HG03457 (cell line): ENCODE measurements around the gene SNAPC2.

ENCODE experiments used
- ATAC-seq: cut with Tn5 transposase; IDR thresholded peaks from one replicate; pipeline ENCODE4 v1.9.1; 2021; ENCODE audit warnings: moderate number of reproducible peaks; ENCODE audit not compliant: unreplicated experiment

The SNAPC2 gene

DNA sequence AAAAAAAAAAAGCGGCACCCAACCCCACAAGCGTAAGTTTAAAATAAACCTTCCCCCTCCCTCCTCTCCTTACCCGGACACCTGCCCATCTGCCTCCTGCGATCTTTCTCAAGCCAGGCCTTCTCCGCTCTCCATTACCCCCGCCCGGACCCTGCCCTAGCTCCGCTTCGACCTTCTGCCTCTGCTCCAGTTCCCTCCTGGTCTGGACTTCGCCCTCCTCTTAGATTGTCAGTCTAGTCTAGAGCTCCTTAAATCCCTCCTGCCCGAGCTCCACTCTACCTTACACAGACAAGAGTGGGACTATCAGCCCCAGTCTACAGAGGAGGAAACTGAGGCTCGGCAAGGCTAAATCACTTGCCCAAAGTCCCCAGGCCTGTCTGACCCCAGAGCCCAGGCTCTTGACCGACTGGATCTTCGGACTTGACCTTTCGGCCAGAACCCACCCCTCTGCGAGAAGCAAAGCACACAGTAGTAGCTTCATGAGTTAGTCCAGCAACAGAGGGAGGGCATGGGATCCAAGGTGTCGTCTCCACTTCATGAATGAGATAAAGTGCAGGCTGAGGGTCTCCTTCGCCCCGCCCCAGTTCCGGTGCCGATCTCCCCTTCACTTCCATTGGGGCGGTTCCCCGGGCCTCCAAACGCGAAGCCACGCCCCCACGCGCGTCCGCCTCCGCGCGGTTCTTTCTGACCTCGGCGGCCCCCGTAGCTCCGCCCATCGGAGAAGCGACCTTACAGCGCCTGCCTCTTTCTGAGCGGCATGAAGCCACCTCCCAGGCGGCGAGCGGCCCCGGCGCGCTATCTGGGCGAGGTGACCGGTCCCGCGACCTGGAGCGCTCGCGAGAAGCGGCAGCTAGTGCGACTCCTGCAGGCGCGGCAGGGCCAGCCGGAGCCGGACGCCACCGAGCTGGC, at the start of gene SNAPC2:
Gene SNAPC2, plus strand, starts transcription at position 729 of the 909 bp plus-strand sequence. Its CDS starts 29 bp downstream, at position 758.
- peak; percentile 46 for ATAC-seq

GRCh38 chr19:7870571-7871436, 49.3 kb upstream of the SNAPC2 start:
- no peak for ATAC-seq

DNA sequence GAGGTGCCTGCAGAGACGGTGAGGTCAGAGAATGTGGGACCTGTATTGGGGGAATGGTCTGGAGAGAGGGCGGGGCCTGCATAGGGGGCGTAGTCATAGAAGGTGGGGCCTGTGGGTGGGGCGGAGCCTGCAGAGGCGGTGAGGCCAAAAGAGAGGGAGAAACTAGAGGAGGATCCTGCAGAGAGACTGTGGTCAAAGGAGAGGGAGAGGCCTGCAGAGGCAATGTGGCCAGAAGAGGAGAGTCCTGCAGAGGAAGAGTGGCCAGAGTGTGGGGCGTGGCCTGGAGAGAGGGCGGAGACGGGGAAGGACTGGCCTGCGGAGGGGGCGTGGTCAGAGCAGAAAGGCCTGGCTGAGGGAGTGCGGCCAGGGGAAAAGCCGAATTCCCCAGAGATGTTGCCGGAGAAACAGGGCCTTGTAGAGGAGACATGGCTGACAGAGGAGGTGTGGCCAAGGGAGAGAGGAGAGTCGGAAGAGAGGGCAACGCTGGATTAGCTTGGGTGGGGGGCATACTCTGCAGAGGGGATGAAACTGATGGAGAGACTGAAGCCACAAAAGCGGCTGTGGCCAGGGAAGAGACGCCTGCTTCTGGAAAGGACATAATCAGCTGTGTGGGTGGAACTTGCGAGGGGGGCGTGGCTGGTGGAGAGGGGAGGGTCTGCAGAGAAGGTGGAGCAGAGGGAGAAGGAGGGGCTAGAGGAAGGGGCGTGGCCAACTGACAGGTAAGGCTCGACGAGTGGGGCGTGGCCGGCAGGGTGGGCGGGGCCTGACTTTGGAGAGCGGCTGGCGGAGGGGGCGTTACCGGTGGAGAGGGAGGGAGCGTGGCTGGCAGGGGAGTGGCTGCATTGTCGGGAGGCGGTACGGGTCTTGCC, 48.5 kb upstream of the SNAPC2 start:
- no peak for ATAC-seq

DNA sequence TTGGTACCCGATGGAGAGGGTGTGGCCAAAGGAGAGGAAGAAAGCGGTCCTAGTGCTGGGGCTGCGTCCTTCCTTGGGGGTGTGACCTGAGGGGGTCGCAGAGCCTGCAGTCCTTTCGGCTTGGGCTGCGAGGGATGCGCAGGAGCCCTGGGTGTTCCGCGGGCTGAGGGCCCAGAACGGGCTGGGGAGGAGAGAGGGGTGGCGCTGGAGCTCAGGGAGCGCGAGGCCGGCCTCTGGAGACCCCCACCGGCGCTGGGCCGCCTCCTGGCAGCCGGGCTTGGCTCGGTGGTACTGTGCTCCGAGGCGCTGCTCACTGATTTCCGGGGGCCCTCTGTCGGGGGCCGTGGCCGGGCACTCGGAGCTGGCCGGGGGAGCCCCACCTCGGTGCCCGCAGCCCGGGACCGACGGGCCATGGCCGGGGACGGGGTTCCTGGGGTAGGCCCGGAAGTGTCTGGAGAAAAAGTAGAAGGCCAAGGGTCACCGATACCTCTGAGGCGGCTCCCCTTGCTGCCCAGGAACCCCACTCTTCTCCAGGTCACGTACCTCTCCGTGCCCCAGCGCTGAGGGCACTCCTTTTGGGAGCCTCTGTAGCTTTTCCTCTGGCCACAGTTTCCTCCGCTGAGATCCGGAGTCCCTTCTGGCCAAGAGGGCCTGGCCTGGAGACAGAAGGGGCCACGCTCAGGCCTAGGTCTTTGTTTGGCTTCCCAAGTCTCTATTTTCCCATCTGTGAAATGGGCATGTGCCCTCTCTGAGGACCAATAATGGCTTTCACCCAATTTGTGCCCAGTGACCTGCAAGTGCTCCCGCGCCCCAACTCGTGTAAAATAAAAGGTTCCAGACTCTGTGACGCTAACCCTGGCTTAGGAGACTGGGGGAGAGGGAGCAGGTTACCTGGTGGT, 47.6 kb upstream of the SNAPC2 start:
- ATAC-seq: no peak

GRCh38 chr19:7873304-7874075, 46.6 kb upstream of the SNAPC2 start:
- no peak for ATAC-seq

- ATAC-seq: no peak
Observed at GRCh38 chr19:7874076-7874896, 45.9 kb upstream of the SNAPC2 start, which contains the start of gene PRR36. PRR36 (minus strand) TSS chr19:7874390; CDS start chr19:7873689, 701 bp downstream.

DNA sequence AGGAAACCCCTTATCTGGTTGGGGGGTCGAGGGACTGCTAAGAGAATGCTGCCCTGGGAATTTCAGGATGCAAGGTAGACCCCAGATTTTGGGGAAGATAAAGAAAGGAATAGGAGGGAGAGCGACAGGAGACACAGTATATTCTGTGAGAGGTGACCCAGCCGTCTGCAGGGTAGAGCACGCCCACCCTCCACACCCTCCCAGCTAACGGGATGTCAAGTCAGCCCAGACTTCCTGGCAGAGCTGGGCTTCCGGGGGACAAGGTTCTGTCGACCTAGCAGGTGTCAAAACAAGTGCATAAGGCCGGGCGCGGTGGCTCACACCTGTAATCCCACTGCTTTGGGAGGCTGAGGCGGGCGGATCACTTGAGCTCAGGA, 45.3 kb upstream of the SNAPC2 start:
- no peak for ATAC-seq

- ATAC-seq: no peak
Observed at GRCh38 chr19:7877249-7877836, 42.8 kb upstream of the SNAPC2 start.

DNA sequence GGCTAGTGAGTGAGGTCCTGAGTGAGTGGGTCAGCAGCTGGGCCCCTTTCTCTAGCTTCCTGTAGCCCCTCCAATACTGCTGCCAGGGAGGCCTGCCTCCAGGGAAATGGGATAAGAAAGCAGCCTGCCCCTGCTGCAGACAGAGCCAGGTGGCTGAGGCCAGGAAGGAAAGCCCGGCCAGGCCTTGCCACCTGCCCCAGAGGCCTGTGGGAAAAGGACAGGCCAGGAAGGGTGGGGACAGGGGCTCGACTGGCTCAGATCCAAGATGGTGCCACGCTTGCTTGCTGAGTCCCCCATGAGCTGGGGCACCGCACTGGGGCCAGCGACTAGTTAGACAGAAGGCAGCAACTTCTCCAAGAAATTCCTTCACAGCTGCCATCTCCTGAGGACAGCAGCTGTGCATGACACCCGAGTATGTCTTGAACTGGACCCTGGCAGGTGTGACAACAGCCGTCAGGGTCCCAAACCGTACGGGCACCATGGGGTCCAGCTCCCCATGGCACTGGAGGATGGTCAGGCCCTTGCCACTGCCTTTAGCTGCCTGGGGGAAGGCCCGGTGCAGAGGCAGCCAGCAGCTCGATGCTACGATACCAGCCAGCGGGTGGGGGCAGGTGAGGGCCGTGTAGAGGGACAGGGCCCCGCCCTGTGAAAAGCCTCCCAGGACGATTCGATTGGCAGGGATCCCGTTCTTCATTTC, 40.9 kb upstream of the SNAPC2 start:
- no peak for ATAC-seq

DNA sequence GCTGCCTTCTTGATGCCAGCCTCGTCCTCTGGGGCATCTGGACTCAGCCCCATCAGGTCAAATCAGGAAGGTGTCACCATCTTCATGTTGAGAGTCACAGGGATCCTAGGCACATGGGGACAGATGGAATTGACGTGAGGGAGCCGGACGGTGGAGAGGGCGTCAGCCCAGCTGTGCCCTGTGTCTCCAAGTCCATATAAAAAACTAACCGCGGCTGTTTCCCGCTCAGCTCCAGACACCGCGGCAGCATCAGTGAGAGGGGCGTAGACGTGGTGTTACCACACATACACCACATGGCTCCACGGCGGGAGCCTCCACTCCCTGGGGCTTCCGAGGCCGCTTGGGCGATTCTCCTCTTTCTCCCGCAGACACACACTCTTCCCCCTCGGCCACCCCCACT, 40.3 kb upstream of the SNAPC2 start:
- no peak for ATAC-seq

DNA sequence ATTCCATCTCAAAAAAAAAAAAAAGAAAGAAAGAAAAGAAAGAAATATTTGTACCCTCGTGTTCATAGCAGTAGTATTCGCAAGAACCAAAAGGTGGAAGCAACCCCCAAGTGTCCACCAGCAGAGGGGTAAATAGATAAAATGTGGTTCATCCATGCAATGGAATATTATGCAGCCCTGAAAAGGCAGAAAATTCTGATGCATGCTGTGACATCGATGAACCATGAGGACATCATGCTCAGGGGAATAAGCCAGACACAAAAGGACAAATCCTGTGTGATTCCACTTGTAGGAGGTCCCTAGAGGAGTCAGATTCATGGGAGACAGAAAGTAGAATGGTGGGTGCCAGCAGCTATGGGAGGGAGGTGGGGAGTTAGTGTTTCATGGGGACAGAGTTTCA, 38.2 kb upstream of the SNAPC2 start:
- no peak for ATAC-seq

GRCh38 chr19:7883105-7883504, 37.0 kb upstream of the SNAPC2 start:
- ATAC-seq: no peak

- ATAC-seq: no peak
Observed at GRCh38 chr19:7883796-7884570, 36.2 kb upstream of the SNAPC2 start.

- no peak for ATAC-seq
Observed at GRCh38 chr19:7885818-7886217, 34.3 kb upstream of the SNAPC2 start.

DNA sequence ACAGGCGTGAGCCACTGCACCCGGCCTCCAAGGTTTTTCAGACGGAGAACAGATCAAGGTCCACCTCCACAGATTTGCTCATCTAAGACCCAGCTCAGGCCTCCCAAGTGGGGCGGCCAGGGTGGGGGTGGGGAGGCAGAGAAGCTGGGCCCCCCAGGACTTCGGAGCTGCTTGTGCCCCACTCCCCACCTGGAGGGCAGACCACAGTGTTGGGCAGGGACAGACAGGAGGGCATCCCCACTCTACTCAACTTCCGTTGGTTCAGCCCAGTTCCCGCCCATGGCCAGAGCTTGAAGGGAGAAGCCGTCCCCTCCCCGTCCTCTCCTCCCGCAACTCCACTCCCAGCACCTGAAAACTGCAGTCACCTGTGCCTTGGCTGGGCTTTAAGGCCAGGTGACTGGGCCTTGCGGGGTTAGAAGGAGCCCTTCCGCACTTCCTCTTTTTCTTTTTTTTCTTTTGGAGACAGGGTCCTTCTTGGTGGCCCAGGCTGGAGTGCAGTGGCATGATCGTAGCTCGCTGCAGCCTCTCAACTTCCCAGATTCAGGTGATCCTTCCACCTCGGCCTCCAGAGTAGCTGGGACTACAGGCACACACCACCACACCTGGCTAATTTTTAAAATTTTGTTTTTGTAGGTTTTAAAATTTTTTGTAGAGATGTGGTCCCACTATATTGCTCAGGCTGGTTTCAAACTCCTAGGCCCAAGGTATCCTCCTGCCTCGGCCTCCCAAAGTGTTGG, 32.6 kb upstream of the SNAPC2 start:
- no peak for ATAC-seq
